Measurements from ENCODE around the gene ZNF732.
"Not testable (repeated sequence)": the region's sequence is repeated elsewhere in the genome, so short reads cannot be mapped to it uniquely, and the experiment has no call there.

Gene ZNF732

DNA sequence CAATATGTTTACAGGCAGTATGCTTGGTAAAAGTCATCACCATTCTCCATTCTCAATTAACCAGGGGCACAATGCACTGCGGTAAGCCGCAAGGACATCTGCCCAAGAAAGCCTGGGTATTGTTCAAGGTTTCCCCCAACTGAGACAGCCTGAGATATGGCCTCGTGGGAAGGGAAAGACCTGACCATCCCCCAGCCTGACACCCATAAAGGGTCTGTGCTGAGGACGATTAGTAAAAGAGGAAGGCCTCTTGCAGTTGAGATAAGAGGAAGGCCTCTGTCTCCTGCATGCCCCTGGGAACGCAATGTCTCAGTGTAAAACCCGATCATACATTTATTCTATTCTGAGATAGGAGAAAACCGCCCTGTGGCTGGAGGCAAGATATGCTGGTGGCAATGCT, 63.9 kb downstream of the ZNF732 start:
- DNase-seq = peak; percentile 77 to 94 (median 91)
- Histone ChIP-seq H3K4me1 (ENCODE audit: control extremely low read depth in 1 of 4, control insufficient read depth in 4 of 4, insufficient read depth in 4 of 4, low read length in 3 of 4) (peaks cover 0 to 23% (median 11%) of the 10 kb centered on the region in 4 experiments), H3K9me3 (ENCODE audit: control extremely low read depth in 1 of 5, control insufficient read depth in 4 of 5, insufficient read depth in 2 of 5, low read depth in 1 of 5, low read length in 4 of 5) (peaks cover 0 to 22% (median 10%) of the 10 kb centered on the region in 5 experiments), H3K27ac (ENCODE audit: insufficient read depth in 1 of 2, low read depth in 1 of 2, low read length in 2 of 2, poor library complexity in 1 of 2, severe bottlenecking in 2 of 2) (peak overlapping the region; percentile 50 to 62), H3K4me3 (ENCODE audit: control insufficient read depth in 1 of 7, extremely low read depth in 1 of 7, insufficient read depth in 4 of 7, low read depth in 2 of 7, low read length in 6 of 7) (peak overlapping the region in 1 of 7 experiments; percentile 81)
- POLR2A ChIA-PET; CTCF ChIA-PET; H3K36me3 ChIP-seq (ENCODE audit: control insufficient read depth in 4 of 4, insufficient read depth in 4 of 4, low read length in 3 of 4); H3K27me3 ChIP-seq (replicated peaks in 2 of 5; ENCODE audit: control insufficient read depth in 4 of 5, insufficient read depth in 5 of 5, low read length in 4 of 5): not testable (repeated sequence)
- WGBS (ENCODE audit: insufficient coverage) = 17% methylated on average over 2 of the region's 7 CpGs

DNA sequence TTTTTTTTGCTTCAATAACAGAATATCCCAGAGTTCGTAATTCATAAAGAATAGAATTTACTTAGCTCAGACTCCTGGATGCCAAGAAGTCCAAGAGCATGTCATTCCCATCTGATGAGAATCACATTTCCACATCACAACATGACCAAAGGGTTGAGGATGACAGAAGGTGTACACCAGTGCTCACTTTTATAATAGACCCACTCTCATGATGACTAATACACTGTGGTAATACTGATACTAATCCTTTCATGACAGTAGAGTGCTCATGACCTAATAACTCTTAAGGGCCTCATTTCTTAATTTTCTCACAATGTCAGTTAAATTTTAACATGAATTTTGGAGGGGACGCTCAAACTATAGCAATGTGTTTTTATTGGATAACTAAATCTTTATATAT, 69.2 kb downstream of the ZNF732 start:
- H3K9me3 ChIP-seq (ENCODE audit: control extremely low read depth in 1 of 5, control insufficient read depth in 4 of 5, insufficient read depth in 2 of 5, low read depth in 1 of 5, low read length in 4 of 5) = peaks cover 6 to 51% (median 10%) of the 10 kb centered on the region in 5 experiments
- no peak for DNase-seq
- no peak overlapping the region for H3K4me3 ChIP-seq (ENCODE audit: control insufficient read depth in 1 of 7, extremely low read depth in 1 of 7, insufficient read depth in 4 of 7, low read depth in 2 of 7, low read length in 6 of 7)
- no peaks in the 10 kb centered on the region for H3K27me3 ChIP-seq (replicated peaks in 2 of 5; ENCODE audit: control insufficient read depth in 4 of 5, insufficient read depth in 5 of 5, low read length in 4 of 5)
- ChIA-PET POLR2A (no interaction called here), CTCF (no interaction called here)
- WGBS (ENCODE audit: insufficient coverage) = no CpG with 5 or more reads among the region's 2 CpGs
- H3K27ac ChIP-seq (ENCODE audit: insufficient read depth in 1 of 2, low read depth in 1 of 2, low read length in 2 of 2, poor library complexity in 1 of 2, severe bottlenecking in 2 of 2) = no peak overlapping the region
- peaks cover 0 to 4% (median 1%) of the 10 kb centered on the region in 4 experiments for H3K36me3 ChIP-seq (ENCODE audit: control insufficient read depth in 4 of 4, insufficient read depth in 4 of 4, low read length in 3 of 4)
- peaks cover 0 to 5% (median 2%) of the 10 kb centered on the region in 4 experiments for H3K4me1 ChIP-seq (ENCODE audit: control extremely low read depth in 1 of 4, control insufficient read depth in 4 of 4, insufficient read depth in 4 of 4, low read length in 3 of 4)

DNA sequence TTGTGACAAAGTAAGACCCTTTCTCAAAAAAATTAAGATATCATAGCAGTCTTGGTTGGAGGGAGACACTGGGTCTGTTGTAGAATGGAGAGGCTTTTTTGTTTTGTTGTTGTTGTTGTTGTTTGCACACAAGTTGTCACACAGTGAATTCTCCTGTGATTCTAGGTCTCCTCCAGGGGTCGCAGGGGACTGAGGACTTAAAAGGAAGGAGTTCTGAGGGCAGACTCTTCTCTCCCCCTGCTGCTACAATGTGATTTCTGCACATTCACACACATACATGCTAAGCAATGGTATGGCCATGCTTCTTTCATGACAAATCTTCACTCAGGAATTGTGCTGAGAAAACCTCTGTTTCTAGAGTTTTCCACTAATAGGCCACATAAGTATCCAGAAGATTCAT, 71.1 kb downstream of the ZNF732 start:
- H3K27ac ChIP-seq (ENCODE audit: insufficient read depth in 1 of 2, low read depth in 1 of 2, low read length in 2 of 2, poor library complexity in 1 of 2, severe bottlenecking in 2 of 2) = no peak overlapping the region
- ChIA-PET POLR2A (no interaction called here), CTCF (no interaction called here)
- DNase-seq = no peak
- no peaks in the 10 kb centered on the region for H3K4me1 ChIP-seq (ENCODE audit: control extremely low read depth in 1 of 4, control insufficient read depth in 4 of 4, insufficient read depth in 4 of 4, low read length in 3 of 4)
- peaks cover 5 to 60% (median 12%) of the 10 kb centered on the region in 5 experiments for H3K9me3 ChIP-seq (ENCODE audit: control extremely low read depth in 1 of 5, control insufficient read depth in 4 of 5, insufficient read depth in 2 of 5, low read depth in 1 of 5, low read length in 4 of 5)
- WGBS (ENCODE audit: insufficient coverage) = 100% methylated on average over 1 of the region's 1 CpG
- H3K27me3 ChIP-seq (replicated peaks in 2 of 5; ENCODE audit: control insufficient read depth in 4 of 5, insufficient read depth in 5 of 5, low read length in 4 of 5) = no peaks in the 10 kb centered on the region
- H3K36me3 ChIP-seq (ENCODE audit: control insufficient read depth in 4 of 4, insufficient read depth in 4 of 4, low read length in 3 of 4) = peaks cover 0 to 4% (median 1%) of the 10 kb centered on the region in 4 experiments
- no peak overlapping the region for H3K4me3 ChIP-seq (ENCODE audit: control insufficient read depth in 1 of 7, extremely low read depth in 1 of 7, insufficient read depth in 4 of 7, low read depth in 2 of 7, low read length in 6 of 7)

DNA sequence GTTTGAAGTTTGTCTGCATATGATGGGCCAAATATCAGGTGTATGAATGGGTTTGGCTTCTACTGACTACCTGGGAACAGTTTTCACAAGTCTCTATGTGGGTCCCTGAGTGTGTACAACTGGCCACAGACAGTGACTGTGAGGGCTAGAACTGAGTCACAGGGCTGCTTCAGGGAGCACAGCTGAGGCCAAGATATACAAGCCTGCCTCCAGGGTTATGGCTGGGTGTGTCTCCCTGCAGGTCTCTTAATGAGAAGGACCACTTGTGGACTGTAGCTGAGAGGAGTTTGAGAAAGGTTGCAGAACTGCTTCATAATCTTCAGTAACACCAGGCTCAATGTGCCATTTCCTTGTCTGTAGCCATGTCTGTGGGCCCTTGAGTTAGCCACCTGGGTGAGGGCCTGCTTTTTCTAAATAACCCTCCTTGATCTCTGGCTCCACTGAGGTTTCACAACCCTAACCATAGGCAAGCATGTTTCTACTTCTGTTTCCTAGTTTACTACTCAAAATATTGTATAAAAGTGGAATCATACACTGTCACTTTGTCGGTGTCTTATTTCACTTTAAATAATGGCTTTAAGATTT, 81.3 kb downstream of the ZNF732 start:
- no peaks in the 10 kb centered on the region for H3K27me3 ChIP-seq (replicated peaks in 2 of 5; ENCODE audit: control insufficient read depth in 4 of 5, insufficient read depth in 5 of 5, low read length in 4 of 5)
- CTCF ChIA-PET = no interaction called here
- H3K4me3 ChIP-seq (ENCODE audit: control insufficient read depth in 1 of 7, extremely low read depth in 1 of 7, insufficient read depth in 4 of 7, low read depth in 2 of 7, low read length in 6 of 7) = peak overlapping the region in 1 of 7 experiments; percentile 28
- H3K27ac ChIP-seq (ENCODE audit: insufficient read depth in 1 of 2, low read depth in 1 of 2, low read length in 2 of 2, poor library complexity in 1 of 2, severe bottlenecking in 2 of 2) = no peak overlapping the region
- H3K9me3 ChIP-seq (ENCODE audit: control extremely low read depth in 1 of 5, control insufficient read depth in 4 of 5, insufficient read depth in 2 of 5, low read depth in 1 of 5, low read length in 4 of 5) = peaks cover 2 to 36% (median 12%) of the 10 kb centered on the region in 5 experiments
- H3K36me3 ChIP-seq (ENCODE audit: control insufficient read depth in 4 of 4, insufficient read depth in 4 of 4, low read length in 3 of 4) = peaks cover 0 to 4% (median 2%) of the 10 kb centered on the region in 4 experiments
- no CpG with 5 or more reads among the region's 1 CpG for WGBS (ENCODE audit: insufficient coverage)
- DNase-seq = no peak
- POLR2A ChIA-PET = no interaction called here
- H3K4me1 ChIP-seq (ENCODE audit: control extremely low read depth in 1 of 4, control insufficient read depth in 4 of 4, insufficient read depth in 4 of 4, low read length in 3 of 4) = no peaks in the 10 kb centered on the region
